GM18526 (cell line): Measurements from ENCODE around the gene ROCK1.

Source experiments
- POLR2A ChIP-seq: IDR thresholded peaks from 3 replicates; pipeline ENCODE4 v1.6.1; 2011; ENCODE audit not compliant: insufficient read length; ENCODE audit errors: extremely low read depth

ROCK1 gene

DNA sequence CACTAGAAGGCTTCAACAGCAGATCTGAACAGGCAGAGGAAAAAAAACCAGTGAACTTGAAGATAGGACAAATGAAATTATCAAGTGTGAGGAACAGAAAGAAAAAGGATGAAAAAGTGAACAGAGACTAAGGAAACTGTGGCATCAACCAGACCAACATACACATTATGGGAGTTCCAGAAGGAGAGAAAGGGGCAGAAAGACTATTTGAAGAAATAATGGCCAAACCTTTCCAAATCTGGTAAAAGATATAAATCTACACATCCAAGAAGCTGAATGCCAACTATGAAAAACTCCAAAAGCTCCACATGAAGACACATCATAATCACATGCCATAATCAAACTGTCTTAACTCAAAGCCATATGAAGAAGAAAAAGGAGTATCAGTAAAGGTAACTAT is 79.8 kb downstream of the ROCK1 start:
- no peak for TF ChIP-seq POLR2A

DNA sequence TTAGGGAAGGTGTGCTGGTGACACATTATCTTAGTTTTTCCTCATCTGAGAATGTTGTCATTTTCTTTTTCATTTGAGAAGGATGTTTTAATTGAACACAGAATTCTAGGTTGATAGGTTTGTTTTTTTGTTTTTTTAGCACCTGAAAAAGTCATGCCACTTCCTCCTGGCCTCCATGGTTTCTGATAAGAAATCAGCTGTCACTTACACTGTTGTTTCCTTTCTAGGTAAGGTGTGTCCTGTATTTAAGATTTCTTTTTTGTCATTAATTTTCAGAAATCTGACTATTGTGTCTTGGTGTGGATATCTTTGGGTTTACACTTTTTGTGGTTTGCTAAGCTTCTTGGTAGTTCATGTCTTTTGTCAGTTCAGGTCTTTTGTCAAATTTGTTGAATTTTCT is 99.3 kb downstream of the ROCK1 start:
- TF ChIP-seq POLR2A: no peak

DNA sequence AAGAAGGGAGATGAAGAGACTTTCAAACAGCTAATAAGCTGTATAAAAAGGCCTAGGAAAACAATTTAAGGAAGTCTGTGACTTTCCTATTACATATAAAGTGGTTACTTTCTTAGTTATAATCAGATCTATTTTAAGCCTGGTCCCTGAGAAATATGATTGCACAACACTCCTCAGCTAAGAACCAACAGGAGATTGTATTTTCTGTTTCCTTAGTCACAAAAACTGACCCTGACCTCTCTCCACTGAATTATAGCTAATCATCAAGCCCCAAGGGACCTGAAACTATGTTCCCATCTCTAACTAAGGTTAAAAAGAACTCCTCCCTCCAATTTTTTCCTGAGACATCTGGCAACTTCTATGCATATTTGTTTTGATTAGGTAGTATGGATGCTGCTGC is 106.9 kb downstream of the ROCK1 start:
- no peak for TF ChIP-seq POLR2A

DNA sequence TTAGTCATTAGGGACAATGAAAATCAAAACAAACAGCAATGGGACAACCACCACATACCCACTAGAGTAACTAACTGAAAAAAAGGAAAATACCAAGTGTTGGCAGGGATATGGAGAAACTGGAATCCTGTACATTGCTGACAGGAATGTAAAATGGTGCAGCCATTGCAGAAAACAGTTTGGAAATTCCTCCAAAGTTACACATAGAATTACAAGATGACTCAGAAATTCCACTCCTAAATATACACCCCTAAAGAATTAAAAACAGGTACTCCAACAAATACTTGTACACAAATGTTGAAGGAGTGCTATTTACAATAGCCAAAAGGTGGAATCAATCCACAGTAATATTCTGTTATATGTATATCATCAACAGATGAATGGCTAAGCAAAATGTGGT is 110.9 kb downstream of the ROCK1 start:
- no peak for TF ChIP-seq POLR2A

DNA sequence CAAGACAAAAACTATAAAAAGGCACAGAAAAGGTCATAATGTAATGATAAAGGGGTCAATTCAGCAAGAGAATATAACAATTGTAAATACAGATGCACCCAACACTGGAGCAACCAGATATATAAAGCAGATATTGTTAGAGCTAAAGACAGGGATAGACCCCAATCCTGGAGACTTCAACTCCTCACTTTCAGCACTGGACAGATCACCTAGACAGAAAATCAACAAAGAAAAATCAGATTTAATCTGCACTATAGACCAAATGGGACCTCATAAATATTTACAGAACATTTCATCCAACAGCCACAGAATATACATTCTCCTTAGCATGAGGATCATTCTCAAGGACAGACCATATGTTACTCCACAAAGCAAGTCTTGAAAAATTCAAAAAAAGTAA is 114.2 kb downstream of the ROCK1 start:
- TF ChIP-seq POLR2A: no peak

DNA sequence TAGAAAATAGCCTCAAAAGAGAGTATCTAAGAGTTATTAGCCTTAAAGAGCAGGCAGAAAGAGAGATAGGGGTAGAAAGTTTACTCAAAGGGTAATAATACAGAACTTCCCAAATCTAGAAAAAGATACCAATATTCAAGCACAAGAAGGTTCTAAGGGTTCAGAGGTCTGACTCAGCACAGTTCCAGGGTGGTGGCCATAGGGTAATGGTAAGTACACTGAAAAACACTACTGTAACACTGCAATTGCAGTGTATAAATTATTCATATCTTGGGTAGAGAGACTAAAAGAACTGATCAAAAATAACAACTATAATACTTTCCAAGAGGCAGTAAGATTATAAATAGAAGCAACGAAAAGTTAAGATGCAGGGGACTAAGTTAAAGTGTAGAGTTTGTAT is 115.2 kb downstream of the ROCK1 start:
- no peak for TF ChIP-seq POLR2A

DNA sequence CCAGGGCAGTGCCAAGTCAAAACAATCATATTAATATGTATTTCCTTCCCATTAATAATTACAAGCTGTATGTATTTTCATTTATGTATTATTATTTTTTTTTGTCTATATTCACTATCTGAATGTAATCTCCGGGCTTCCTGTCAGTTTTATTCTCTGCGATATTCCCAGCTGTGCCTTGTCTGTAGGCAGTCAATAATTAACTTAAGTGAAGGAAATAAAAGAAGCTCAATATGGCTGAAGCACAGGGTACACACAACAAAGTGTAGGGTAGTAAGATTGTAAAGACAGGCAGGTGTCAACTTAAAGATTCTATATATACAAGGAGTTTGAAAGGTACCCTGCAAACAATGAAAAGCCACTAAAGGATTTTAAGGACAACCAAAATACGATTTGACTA is 122.9 kb downstream of the ROCK1 start:
- no peak for TF ChIP-seq POLR2A

DNA sequence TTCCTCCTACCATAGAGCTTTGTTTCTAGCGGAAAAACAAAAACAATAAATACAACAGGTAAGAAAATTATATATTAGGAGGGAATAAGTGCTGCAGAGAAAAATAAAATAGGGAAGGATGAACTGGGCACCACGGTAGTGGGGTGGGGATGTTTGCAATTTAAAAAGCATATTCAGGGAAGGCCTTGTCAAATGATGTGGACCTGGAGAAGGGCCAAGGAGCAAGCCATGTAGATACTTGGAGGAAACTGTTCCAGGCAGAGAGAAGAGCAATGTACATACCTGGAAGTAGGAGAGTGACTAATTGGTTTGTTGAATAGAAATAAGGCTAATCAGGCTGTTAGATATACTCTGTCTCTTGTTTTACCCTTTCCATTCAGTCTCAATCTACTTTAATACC is 136.5 kb downstream of the ROCK1 start:
- TF ChIP-seq POLR2A: no peak

DNA sequence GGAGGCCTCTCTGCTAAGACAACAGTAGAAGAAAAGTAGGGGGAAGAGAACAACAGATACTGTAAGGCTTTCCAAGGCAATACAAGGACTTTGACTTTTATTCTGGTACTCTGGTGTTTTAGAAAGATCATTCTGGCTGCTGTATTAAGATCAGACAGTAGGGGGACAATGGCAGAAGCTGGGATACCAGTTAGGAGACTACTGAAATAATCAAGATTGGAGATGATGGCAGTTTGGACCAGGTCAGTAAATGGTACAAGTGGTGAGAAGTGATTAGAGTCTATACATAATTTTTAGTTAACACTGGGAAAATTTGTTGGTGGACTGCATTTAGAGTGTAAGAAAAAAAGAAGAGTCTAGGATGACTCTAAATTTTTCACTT is 139.7 kb downstream of the ROCK1 start:
- TF ChIP-seq POLR2A: no peak

DNA sequence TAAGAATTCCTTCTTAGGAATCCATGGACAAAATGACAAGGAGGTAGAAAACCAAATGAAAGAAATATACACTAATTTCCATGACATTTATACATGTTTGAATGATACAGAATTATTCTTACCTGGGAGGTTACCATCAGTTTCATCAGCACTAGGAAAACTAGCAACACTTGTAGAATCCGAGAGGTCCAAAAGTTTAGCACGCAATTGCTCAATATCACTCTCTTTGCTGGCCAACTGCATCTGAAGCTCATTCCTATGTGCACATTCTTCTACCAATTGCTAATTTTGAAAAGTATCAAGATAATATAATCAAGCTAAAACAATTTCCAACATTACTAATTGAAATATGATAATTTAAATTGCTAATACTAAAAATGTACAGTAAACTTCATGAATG is 144.8 kb downstream of the ROCK1 start:
- TF ChIP-seq POLR2A: no peak

DNA sequence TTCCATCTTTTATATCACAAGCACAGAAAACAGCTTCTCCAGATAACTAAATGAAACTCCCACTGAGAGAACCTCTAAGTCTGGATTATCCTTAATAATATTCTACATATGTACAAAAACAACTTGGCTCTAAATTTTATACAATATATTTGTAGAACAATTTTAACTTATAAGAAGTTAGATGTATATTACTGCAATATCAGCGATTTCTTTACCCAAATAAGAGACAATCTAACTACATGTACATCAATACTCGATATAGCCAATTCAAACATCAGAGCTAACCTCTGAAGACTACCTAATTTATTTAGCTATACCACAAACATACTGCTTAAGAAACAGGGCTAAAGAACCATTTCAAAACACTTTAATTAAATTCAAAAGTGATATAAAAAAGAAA is 148.6 kb downstream of the ROCK1 start:
- no peak for TF ChIP-seq POLR2A

DNA sequence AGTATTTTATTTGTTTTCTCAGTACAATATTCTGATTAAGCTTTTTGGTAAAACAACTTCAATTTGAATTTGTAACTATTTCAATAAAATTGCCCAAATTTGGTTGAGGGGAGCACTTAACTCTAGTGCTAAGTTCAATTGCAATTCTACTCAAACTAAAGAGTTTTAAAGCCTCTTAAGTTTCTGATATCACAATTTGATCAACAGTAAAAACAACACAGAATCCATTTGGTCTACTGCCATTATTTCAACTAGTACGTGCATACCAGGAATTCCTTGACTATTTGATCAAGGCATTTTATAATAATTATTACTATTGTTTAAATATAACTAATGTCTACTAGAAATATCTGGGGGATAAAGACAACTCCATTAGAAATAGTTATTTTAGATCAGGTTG is 150.9 kb downstream of the ROCK1 start:
- no peak for TF ChIP-seq POLR2A
